GM18519 (cell line): ENCODE measurements around the gene FLNA.
"Not testable (repeated sequence)": the region's sequence is repeated elsewhere in the genome, so short reads cannot be mapped to it uniquely, and the experiment has no call there.

Experiments used
- ATAC-seq: cut with Tn5 transposase; IDR thresholded peaks from one replicate; pipeline ENCODE4 v1.9.1; 2021; ENCODE audit warnings: mild to moderate bottlenecking, moderate library complexity; ENCODE audit not compliant: unreplicated experiment, low FRiP score

FLNA gene, protein sequence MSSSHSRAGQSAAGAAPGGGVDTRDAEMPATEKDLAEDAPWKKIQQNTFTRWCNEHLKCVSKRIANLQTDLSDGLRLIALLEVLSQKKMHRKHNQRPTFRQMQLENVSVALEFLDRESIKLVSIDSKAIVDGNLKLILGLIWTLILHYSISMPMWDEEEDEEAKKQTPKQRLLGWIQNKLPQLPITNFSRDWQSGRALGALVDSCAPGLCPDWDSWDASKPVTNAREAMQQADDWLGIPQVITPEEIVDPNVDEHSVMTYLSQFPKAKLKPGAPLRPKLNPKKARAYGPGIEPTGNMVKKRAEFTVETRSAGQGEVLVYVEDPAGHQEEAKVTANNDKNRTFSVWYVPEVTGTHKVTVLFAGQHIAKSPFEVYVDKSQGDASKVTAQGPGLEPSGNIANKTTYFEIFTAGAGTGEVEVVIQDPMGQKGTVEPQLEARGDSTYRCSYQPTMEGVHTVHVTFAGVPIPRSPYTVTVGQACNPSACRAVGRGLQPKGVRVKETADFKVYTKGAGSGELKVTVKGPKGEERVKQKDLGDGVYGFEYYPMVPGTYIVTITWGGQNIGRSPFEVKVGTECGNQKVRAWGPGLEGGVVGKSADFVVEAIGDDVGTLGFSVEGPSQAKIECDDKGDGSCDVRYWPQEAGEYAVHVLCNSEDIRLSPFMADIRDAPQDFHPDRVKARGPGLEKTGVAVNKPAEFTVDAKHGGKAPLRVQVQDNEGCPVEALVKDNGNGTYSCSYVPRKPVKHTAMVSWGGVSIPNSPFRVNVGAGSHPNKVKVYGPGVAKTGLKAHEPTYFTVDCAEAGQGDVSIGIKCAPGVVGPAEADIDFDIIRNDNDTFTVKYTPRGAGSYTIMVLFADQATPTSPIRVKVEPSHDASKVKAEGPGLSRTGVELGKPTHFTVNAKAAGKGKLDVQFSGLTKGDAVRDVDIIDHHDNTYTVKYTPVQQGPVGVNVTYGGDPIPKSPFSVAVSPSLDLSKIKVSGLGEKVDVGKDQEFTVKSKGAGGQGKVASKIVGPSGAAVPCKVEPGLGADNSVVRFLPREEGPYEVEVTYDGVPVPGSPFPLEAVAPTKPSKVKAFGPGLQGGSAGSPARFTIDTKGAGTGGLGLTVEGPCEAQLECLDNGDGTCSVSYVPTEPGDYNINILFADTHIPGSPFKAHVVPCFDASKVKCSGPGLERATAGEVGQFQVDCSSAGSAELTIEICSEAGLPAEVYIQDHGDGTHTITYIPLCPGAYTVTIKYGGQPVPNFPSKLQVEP (N-terminal part only)

DNA sequence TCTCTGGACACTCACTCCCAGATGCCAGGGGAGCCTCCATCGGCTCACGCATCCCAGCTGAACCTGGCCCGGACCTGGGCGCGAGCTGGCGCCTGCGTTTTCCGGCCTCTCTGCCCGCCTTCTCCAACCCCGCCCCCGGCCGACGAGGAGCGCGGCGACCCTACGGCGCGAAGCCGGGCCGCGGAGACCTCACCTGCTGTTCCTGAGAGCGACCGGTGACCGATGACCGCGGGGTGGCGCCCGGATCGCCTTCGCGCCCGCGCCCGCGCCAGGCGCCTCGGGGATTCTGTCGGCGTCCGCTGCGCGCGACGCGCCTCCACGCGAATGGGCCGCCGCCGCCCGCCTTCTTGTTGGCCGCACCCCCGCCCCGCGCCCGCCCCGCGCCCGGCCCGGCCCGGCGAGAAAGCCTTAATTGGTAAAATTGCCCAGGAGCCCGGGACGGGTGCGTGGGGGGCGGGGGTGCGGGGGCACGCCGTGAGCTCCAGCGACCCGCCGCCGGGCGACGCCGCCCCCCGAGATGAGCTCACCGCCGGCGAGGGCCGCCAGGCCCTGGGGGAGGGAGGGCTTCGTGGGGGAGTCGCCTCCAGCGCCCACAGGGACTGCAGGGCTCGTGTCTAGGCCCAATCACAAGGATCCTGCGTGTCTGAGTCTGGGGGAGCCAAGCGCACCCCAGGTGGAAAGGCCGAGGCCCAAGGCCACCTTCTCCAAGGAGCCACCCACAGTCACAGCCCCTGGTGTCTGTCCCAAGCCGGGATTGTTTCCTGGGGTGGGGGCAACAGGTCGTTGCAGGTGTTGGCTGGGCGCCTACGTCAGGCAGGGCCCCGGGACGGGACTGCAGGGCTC lies at the start of gene FLNA:
TSS of gene FLNA (minus strand) at position 322 of the 843 bp plus-strand sequence. CDS start 3,389 bp downstream, outside the sequence.
- no peak for ATAC-seq

DNA sequence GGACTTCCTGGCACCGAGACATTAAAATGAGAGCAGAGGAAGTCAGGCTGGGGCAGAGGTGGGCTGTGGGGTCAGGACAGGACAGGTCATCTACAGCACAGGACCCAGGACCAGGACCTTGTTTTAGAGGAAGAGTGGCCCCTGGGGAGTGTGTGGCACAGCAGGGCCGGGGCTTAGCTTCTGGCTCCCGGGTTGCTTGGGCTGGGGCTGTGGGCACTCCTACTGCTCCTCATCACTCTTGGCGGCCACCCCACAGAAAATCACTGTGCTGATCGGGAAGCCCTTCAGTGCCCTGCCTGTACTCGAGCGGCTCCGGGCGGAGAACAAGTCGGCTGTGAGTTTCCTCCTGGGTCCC lies 45.9 kb upstream of the FLNA start:
- no peak for ATAC-seq

DNA sequence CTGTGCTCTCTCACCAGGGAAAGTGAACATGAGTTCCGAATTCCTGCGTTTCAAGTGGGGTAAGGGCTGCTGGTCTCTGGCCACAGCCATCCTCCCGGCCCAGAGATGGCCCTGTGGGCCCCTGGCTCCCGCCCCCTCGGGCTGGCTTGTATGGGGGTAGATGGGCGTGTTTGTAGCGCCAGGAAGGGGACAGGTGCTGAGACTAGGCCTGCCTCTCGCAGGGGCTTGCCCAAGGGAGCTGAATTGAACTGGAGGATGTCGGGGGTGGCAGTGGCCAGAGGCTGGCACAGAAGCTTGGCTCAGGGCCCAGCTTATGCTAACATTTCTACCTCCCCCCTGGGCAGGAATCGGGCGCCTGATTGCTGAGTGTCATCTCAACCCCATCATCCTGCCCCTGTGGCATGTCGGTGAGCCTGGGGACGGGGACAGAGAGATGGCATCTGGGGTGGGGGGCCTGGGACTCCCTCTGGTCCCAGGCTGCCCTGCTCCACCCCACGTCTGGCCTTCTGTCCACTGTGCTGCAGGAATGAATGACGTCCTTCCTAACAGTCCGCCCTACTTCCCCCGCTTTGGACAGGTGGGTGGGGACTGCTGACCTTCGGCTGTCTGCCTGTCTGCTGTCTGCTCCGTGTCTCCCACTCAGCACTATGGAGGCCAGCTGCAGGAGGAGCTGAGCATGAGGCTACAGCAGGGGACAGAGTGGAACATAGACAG lies 45.4 kb upstream of the FLNA start:
- ATAC-seq = no peak

DNA sequence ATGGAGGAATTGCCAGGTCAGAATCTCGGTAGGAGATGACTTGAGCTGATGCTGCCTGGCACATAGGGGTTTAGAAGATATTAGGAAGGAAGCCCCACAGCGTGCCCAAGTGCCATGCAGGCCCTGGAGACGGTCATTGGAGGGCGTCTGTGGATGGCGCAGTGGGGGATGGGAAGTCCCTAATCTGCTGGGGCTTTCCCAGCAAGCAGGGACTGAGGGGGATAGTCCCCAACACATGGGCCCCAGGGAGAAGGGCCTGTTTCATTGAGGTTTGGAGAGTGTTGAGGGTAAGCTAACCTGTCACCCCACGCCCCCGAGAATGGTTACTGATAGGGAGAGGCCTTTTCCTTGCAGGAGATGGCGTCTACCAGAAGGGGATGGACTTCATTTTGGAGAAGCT lies 44.8 kb upstream of the FLNA start:
- no peak for ATAC-seq

DNA sequence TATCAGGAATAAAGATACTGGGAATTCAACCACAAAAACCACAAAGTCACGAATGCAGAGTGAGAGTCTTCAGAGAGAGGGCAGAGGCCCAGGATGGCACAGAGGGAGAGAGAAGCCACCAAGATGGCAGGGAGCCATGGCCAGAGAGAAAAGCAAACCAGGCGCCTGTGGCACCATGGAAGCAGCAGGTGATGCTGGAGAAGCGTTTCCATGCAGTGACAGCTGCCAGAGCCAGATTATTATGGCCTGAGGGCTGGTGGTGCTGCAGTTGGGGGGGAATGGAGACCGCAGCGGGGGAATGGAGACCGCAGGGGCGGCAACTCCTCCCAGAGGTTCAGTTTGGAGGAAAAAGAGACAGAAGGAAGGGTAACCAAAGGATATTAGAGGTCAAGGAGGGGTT lies 42.7 kb upstream of the FLNA start:
- ATAC-seq = no peak

DNA sequence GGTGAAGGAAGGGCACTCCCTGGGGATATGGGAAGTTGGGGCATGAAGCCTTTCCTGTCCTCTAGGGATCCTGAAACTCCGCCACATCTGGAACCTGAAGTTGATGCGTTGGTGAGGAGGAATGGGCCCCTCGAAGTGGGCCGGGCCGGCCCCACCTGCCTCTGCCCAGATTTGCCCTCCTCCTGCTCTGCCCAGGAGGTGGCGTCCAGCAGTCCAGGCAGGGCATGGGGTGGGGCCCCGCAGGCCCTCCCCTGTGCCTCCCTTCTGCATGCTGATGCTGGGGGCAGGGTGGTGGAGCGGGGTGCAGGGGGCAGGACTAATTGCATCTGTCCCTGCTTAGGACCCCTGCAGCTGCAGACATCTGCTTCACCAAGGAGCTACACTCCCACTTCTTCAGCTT lies 38.7 kb upstream of the FLNA start:
- ATAC-seq = no peak

DNA sequence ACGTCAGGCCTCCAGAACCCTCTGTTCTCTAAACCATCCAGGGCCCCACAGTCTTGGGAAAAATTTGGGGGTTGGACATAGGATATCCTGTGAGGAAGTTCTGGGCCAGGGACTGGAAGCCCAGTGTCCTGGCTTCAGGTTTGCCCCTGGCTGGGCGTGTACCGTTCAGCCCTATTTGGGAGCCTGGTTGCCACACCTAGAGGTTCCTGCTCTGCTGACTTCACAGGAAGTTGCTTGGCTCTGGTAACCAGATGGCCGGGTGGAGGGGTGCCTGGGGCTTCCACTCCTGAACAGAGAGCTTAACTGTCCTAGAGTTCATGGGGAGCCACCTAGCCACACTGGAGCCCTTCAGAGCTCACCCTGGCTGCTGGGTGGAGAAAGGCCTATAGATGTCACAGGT lies 38.0 kb upstream of the FLNA start:
- no peak for ATAC-seq

DNA sequence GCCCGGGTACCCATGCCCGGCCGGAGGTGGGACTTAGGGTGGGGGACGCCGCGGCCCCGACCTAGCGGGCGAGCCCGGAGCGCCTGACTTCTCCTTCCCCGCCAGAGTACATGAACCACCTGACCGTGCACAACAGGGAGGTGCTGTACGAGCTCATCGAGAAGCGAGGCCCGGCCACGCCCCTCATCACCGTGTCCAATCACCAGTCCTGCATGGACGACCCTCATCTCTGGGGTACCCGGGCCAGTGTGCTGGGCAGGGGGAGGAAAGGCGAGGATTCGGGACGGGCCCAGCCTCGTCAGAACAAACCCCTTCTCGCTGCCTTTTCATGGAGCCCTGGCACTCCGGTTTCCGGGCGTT lies 37.5 kb upstream of the FLNA start:
- no peak for ATAC-seq

DNA sequence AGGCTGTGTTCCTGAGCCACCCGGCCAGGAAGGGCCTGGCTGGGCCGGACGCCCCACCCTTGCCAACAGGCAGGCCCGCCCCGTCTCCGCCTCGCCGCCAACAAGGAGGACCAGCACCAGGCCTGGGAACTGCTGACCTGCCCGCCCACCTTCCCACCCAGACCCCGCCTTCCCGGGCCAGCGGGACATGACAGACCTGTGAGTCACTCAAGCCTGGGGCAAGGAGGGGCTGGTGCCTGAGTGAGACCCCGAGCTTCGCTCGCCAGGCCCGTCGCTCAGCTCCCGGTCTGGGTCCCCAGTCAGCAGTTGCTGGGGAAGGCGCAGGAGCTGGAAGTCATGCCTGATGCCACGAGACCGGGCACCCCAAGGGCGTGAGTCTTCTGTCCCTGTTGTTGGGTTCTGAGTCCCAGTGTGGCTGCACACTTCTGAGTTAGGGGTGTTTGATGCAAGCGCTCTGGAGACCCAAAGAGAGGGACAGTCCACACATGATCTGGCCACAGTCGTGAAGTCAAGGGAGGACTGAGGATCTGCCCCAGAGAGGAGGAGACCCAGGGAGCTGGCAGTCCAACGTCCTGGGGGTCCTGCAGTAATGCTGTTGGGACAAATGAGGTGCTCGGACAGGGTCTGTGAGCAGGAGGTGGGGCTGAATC lies 34.9 kb upstream of the FLNA start, which contains the start of gene DNASE1L1:
TSS of gene DNASE1L1 (minus strand) at position 33 of the 650 bp plus-strand sequence. CDS start 3,686 bp downstream, outside the sequence.
- ATAC-seq = no peak

DNA sequence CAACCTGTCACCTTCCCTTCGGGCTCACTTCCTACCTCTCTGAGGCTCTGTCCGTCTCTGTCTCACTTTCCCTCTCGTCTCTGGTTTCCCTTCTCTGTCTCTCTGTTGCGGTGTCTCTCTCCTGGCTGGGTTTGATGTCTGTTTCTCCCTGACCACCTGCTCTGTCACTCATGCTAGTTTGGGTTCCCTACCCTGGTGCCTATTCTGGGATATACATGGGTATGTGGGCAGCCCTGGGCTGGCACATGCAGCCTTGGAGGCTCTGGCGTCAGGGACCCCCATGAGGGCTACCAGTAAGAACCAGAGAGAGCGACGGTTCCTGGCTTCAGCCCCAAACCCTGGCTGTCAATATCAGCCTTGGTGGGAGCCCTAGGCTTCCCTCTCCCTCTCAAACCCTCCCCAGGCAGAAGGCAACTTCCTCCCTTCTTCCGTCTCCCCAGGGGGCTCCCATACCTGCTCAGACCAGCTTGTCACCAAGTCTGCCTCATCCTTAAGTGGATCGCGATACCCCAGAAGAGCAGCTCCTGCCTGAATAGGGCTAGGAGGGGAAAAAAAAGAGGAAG lies 34.3 kb upstream of the FLNA start:
- ATAC-seq = no peak

DNA sequence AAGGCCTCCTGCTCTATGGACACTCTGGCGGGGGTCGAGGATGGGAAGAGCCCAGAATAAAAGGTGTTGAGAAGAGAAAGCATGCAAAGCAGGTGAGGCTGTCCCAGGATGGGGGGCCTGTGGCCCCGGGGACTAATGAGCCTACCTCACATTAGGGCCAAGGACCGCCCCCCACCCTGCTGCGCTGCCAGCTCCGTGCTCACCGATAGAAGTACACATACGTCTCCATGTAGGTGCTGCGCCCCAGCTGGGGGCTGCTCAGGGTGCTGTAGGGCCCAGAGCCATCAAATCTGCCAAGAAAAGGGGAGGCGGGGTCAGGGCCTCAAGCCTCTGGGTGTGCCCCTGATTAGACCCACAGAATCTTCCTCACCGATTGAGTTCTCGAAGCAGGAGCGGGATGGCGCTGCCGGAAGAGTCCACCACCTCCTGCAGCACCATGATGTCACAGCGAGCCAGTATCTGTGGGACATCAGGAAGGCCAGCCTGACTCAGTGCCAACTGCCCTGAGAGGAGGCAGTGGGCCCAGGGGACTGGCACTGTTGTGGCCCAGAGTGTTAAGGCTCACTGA lies 30.3 kb upstream of the FLNA start:
- ATAC-seq = no peak

DNA sequence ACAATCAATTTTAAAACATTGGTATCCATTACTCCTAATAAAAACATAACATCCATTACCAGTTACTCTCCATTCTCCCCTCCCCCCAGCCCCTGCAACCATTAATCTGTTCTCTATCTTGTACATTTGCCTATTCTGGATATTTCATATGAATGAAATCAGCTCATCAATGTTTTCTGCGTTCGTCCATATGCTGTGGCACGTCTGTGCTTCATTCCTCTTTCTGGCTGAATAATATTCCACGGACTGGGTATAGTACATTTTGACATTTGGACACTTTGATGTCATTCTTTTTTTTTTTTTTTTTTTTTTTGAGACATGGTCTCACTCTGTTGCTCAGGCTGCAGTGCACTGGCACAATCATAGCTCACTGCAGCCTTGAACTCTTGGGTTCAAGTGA lies 29.4 kb upstream of the FLNA start:
- no peak for ATAC-seq

DNA sequence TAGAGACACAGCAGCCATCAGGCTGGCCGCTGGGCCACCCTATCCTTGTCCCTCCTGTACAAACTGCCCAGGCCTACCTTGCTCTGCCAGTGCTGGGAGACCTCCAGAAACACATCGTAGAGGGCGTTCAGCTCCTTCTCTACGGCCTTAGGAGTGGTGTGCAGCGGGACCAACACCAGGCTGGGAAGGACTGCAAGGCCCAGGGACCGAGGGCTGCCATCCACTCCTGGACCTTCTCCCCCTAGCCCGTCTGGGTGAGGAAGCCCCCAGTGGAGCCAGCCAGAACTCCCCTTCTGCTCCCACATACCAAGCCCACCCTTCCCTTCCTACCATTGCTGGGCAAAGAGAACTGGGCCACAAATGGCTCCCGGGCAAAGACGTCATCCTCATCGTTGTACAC lies 28.8 kb upstream of the FLNA start:
- ATAC-seq = no peak

DNA sequence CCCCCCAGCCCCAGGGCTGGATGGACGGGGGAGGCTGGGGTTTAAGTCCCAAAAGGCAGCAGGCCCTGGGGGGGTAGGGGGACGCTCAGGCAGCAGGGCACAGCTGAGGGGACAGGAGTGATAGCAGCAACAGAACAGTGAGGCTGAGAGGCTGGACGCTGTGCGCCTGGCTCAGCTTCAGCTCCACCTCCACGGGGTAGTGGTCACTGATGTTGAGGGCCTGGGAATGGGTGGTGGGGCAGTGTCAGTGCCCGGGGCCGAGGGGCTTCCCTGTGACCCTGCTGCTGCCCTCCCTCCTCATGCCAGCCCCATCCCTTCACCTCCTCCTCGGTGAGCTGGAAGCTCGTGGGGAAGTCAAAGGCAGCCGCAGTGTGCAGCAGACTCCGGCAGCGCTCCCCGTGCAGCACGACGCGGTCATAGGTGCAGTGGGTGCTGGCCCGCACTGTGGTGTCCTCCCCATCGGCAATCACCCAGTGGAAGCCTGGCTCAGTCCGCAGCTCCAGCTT lies 28.2 kb upstream of the FLNA start:
- ATAC-seq = no peak

DNA sequence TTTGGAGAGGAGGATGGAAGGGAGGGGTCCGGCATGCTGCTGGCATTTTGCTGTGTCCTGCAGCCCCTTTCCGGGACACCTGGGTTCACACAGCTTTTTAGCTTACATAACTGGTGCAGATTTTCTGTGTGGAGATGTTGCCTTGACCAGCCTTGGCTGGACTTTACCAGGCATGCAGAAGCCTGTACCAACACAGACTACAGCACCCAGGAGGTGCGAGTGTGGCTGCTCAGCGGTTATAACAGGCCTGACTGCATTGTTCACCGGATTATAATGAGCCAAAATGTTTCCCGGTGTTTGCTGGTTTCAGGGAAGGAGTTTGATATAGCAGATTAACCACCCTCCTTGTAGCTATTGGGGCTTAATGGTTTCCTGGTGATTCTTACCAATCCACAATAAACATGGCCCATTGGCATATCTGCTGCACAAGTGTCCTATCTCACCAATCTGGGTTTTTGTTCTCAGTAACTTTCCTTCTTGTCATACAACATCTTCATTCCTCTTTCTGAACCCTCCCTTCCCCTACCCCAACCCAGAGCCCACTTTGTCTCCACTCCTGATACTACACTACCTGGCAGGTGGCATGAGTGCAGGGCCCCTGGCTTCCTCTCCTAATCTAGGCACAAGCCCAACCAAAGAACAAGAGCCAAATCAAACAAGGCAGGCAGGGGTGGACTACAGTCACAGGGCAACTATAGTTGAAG lies 27.6 kb upstream of the FLNA start:
- ATAC-seq = no peak

DNA sequence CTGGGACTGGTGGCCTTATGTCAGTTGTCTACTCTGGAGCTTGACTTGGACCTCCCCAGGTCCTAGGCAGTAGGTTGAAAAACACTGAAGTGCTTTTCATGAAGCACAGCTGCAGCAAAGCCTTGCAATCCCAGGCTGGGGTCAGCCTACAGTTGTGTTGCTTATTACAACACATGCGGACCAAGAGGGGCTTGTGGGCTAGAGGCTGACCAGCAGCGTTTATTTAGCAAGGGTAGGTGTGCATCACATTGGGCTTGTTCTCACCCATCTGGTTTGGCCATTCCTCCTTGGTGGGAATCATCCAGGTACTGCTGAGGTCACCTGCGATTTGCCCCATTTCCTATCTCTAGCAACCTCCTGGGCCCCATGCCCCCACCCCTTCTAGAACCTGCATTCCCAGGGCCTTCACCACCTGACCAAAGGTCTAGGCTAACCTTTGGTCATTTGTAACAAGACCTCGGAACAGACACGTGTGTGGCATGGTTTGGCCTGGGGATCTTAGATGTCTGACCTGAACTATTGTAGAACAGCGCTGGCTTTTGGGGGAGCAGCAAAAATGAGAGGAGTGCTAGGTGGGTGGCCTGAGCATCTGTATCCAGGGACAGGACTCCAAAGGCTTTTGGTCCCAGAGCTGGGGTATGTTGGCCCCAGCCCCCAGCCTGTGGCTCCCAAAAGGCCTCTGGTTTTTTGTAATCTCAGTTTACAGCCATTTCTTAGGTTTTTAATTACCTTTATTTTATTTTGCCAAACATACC lies 26.8 kb upstream of the FLNA start:
- no peak for ATAC-seq

DNA sequence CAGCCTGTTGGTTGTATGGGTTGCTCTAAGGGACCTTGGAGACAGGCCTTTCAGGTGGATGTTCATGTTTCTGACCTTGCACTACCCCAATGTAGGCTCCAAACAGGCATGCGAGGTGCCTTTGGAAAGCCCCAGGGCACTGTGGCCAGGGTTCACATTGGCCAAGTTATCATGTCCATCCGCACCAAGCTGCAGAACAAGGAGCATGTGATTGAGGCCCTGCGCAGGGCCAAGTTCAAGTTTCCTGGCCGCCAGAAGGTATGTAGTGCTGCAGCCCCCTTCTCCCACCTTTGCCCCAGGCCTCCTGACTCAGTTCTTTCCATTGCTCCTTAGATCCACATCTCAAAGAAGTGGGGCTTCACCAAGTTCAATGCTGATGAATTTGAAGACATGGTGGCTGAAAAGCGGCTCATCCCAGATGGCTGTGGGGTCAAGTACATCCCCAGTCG lies 26.0 kb upstream of the FLNA start:
- ATAC-seq = not testable (repeated sequence)
